ENCODE measurements around the gene PRKCZ. TPM values are rescaled to one million over a fixed set of nuclear protein-coding genes. Genes with fewer than 3 reads are reported as not detected.
"Not testable (repeated sequence)": the region's sequence is repeated elsewhere in the genome, so short reads cannot be mapped to it uniquely, and the experiment has no call there.

The PRKCZ gene
- total RNA-seq, 2 experiments from 2014 or later: 6.7 to 8.0 TPM

DNA sequence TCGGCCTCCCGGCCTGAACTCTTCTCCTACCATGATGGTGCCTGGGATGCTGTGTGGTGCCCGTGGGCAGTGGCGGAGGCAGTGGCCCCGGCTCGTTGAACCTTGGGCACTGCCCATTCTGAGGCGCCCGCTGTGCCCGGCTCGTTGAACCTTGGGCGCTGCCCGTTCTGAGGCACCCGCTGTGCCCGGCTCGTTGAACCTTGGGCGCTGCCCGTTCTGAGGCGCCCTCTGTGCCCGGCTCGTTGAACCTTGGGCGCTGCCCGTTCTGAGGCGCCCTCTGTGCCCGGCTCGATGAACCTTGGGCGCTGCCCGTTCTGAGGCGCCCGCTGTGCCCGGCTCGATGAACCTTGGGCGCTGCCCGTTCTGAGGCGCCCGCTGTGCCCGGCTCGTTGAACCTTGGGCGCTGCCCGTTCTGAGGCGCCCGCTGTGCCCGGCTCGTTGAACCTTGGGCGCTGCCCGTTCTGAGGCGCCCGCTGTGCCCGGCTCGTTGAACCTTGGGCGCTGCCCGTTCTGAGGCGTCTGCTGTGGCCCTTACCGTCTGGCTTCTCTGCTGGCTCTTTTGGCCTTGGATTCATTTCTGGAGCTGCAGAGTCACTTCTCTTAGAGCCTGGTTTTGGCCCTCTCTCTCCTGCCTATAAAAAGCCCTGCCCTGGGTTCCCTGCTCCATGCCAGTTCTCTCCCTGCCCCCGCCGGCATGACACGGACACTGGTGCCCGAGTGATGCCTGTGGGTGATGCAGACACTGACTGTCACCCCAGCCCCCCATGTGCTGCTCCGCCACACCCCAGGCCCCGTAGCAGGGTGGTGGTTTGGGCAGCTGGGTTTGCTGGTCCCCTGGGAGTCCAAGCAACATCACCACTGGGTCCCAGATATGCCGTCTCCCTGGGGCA, 44.3 kb downstream of the PRKCZ start:
- H3K9me3 Mint-ChIP-seq; CTCF ChIA-PET; DNase-seq; H3K27me3 Mint-ChIP-seq; H3K27ac Mint-ChIP-seq; H3K36me3 Mint-ChIP-seq (ENCODE audit: low read depth); H3K4me1 Mint-ChIP-seq; H3K4me3 Mint-ChIP-seq; POLR2A ChIA-PET: not testable (repeated sequence)

DNA sequence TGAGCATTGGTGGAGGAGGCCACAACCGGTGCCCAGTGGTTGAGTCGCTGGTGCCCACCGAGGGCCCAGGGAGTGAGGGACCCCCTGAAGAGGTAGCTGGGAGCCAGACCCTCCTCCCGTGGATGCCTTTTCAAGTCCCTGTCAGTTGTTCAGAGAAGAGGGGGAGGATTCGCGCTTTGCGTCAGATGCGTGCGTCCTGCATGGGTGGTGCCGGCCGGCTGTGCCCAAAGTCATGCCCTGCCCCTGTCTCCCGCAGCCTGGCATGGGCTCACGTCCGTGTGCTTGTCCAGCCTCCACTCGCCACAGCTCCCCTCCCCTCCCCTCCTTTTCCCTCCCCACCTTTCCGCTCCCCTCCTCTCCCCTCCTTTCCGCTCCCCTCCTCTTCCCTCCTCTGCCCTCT, 45.2 kb downstream of the PRKCZ start:
- ChIA-PET CTCF (no interaction called here), POLR2A (no interaction called here)
- peaks cover 5% of the 10 kb centered on the region for H3K9me3 Mint-ChIP-seq
- H3K36me3 Mint-ChIP-seq (ENCODE audit: low read depth): peaks cover 3% of the 10 kb centered on the region
- no peak overlapping the region for H3K4me3 Mint-ChIP-seq
- H3K4me1 Mint-ChIP-seq: no peaks in the 10 kb centered on the region
- no peak overlapping the region for H3K27ac Mint-ChIP-seq
- H3K27me3 Mint-ChIP-seq: peaks cover 3% of the 10 kb centered on the region
- DNase-seq: no peak

DNA sequence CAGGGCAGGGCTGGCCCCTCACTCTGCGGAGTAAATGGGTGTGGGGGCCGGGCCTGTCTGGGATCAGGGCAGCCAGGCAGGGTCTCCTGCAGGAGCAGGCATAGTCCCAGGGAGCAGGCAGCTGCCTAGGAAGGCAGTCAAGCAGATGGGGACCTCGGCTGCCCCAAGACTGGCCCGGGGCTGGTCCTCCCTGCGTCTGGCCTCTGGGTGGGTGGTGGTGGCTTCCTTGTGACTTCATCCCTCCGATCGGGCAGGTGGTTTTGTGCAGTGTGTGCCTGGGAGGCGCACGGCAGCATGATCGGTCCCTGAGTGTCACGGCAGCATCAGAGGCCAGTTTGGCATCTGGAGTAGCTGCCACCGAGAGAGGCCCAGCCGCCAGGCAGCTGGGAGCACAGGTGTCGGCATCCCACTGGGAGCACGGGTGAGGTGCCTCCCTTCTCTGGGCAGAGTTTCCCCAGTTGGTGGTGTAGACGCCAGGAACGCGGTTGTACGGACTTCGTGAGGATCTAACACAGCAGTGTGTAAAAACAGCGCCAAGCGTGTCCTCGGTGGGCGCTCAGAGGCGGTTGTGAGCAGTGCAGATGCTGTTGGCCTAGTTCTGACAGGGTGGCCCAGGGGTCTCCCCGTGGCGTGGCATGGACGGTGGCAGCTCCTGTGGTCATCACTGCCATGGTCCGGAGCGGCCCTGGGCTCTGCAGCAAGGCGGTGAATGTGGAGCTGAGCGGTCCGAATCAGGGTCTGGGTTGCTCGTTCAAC, 45.9 kb downstream of the PRKCZ start:
- H3K36me3 Mint-ChIP-seq (ENCODE audit: low read depth): peaks cover 3% of the 10 kb centered on the region
- peaks cover 3% of the 10 kb centered on the region for H3K27me3 Mint-ChIP-seq
- CTCF ChIA-PET: no interaction called here
- POLR2A ChIA-PET: no interaction called here
- no peaks in the 10 kb centered on the region for H3K4me1 Mint-ChIP-seq
- no peak overlapping the region for H3K4me3 Mint-ChIP-seq
- H3K9me3 Mint-ChIP-seq: peaks cover 5% of the 10 kb centered on the region
- no peak overlapping the region for H3K27ac Mint-ChIP-seq
- no peak for DNase-seq

DNA sequence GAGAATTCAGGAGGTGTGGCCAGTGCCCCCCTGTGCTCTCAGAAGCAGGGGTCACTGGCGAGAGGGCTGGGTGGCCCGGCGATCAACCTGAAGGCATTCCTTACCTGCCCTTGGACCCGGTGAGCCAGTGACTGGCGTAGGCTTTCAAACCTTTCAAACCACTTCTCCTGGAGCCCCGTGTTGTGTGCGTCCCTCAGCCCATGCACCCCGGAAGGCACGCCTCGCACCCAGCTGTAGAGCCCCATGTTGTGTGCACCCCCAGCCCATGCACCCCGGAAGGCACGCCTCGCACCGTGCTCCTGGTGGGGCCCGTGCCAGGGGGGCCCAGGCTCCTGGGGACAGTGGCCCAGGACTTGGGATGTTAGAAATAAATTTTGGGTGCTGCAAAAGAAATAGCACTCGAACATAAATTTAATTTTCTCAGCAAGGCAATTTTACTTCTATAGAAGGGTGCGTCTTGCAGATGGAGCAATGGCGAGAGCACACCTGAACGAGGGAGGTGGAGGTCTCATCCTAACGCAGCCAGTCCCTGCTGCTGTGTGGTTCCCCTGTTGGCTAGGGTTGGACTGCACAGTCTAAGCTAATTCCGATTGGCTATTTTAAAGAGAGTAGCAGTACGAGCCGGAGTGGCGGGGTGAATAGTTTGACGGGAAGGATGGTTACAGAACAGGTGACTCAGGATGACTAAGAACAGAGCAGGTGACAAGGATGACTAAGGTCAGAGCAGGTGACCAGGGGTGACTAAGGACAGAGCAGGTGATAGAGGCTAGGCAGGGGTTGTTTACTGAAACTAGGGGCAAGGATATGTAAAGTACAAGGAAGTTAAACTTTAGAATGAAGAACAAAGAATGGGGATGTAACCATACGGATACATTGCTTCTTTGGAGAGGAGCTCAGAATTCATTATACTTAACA, 47.4 kb downstream of the PRKCZ start:
- Mint-ChIP-seq H3K36me3 (ENCODE audit: low read depth) (peaks cover 3% of the 10 kb centered on the region), H3K27ac (no peak overlapping the region), H3K9me3 (peaks cover 5% of the 10 kb centered on the region), H3K4me1 (no peaks in the 10 kb centered on the region), H3K4me3 (no peak overlapping the region), H3K27me3 (no peaks in the 10 kb centered on the region)
- POLR2A ChIA-PET: no interaction called here
- CTCF ChIA-PET: no interaction called here
- DNase-seq: no peak

DNA sequence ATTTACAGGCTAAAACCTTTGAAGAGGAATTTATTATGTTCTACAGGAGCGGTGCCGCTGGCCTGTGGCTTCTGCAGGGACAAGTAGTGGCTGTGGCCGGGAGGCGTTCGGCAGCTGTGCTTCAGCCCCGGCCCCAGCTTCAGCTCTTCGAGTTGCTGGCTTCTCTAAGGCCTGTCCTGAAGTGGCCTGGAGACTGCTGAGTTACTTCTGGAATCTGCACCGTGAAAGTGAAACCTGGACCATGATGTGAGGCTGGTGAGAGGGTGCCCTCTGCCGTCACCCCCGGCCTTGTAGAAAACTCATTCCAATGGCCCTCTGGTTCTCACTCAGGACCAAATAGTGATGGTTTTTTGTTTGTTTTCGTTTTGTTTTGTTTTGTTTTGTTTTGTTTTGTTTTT, 48.1 kb downstream of the PRKCZ start:
- Mint-ChIP-seq H3K4me3 (no peak overlapping the region), H3K27me3 (no peaks in the 10 kb centered on the region), H3K27ac (no peak overlapping the region), H3K4me1 (no peaks in the 10 kb centered on the region), H3K36me3 (ENCODE audit: low read depth) (peaks cover 3% of the 10 kb centered on the region), H3K9me3 (peaks cover 5% of the 10 kb centered on the region)
- DNase-seq: no peak
- POLR2A ChIA-PET: no interaction called here
- CTCF ChIA-PET: no interaction called here

DNA sequence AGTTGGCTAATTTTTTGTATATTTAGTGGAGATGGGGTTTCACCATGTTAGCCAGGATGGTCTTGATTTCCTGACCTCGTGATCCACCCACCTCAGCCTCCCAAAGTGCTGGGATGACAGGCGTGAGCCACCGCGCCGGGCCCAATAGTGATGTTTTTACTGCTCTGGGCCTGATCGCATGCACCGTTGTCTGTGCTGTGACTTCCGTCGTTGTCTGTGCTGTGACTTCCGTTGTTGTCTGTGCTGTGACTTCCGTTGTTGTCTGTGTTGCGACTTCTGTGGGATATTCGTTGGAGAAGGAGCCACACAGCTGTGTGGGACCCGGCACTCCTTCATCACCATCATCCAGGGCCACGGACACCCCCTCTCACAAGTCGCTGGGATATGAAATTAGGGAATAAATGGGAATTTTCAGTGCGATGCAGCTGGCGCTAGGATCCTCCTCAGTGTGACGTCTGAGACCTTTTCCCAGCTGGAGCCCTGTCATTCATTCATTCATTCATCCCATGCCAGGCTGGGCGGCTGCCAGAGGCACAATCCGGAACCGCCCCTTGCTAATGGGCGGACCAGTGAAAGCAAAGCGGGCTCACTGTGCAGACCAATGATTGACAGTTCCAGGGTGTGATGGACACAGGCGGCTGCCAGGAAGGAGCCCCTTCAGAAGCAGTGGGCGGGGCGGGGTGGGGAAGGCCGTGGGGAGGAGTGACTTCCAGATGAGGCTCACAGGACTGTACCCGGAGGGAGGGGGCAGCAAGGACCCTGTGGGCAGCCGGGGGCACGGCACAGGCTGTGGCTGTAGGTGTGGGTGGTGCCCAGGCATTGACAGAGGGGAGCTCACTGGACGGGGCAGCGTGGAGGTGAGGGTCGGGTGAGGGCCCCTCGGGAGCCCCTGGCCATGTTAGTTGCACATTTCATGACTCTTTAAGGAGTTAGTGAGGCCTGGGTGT, 48.9 kb downstream of the PRKCZ start:
- Mint-ChIP-seq H3K4me3 (no peak overlapping the region), H3K36me3 (ENCODE audit: low read depth) (peaks cover 3% of the 10 kb centered on the region), H3K27ac (no peak overlapping the region), H3K9me3 (peaks cover 5% of the 10 kb centered on the region), H3K27me3 (no peaks in the 10 kb centered on the region), H3K4me1 (no peaks in the 10 kb centered on the region)
- ChIA-PET CTCF (no interaction called here), POLR2A (no interaction called here)
- DNase-seq: no peak

DNA sequence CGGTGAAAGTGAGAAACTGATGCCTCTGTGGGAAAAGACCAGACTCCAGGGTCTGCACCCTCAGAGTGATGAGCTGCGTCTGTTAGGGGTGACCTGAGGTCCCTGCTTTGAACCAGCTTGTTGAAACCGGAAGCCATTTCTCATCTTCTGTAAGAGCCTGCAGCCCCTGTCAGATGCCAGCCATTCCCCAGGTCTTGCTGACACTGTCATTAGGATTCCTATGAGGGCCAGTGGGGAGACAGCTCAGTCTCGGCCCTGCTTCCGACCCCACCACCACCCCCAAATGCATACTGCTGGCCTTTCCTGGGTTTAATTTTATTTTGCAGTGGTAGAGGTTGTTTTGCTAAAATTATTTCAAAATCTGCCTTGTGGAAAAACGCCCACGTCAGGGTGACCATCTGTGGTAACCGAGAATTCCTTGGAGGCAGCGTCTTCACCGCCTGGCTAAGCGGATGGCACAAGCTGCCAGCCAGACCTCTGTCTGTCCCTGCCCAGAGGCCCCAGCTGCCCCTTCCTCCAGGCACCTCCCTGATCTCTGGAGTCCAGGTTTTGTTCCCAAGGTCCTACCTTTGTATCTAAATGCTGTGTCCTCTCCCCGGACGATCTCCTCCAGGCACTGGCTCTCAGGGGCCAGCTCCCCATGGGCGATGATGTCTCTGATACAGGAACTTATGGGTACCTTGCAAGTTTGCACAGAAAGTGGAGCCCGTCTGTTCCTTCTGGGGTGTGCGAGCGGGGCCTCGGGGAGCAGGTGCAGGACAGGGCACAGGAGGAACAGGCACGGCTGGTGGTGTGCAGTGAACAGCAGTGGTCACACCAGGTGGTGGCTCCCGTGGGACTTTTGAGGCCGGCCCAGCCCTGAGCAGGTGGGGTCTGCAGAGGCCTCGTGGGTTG, 49.9 kb downstream of the PRKCZ start:
- CTCF ChIA-PET: no interaction called here
- peaks cover 3% of the 10 kb centered on the region for H3K36me3 Mint-ChIP-seq (ENCODE audit: low read depth)
- H3K27me3 Mint-ChIP-seq: no peaks in the 10 kb centered on the region
- no peak overlapping the region for H3K27ac Mint-ChIP-seq
- H3K4me1 Mint-ChIP-seq: no peaks in the 10 kb centered on the region
- peaks cover 5% of the 10 kb centered on the region for H3K9me3 Mint-ChIP-seq
- DNase-seq: no peak
- no peak overlapping the region for H3K4me3 Mint-ChIP-seq
- POLR2A ChIA-PET: no interaction called here

DNA sequence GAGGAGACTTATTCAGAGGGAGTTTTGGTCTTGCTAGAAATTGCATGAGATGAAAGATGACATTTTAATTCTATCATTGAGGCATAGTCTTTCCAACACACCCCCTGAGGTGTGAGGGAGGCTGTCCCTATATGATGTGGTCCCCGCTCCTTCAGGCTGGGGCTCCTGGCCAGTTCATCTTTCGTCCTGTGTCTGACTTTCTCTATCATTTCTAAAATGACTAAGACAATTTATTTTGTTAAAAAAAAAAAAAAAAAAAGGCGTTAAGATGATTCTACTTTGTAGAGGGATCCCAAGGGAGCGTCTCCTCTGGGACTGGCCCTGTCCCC, 50.5 kb downstream of the PRKCZ start:
- peaks cover 3% of the 10 kb centered on the region for H3K36me3 Mint-ChIP-seq (ENCODE audit: low read depth)

DNA sequence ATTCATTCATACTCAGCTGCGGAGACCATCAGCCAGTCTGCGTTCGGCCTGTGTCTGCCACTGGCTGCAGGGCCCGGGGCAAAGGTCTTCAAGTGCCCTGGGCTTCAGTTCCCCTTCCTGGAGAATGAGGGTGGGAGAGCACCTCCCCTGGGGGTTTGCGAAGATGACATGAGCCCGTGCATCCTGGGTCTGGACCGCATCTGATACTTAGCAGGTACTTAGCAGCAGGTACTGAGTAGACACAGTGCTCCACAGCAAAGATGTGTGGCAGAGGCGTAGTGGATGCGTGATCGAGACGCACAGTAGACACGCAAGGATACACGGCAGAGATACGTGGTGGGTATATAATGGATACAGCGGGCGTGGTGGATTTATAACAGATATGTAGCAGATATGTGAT, 51.3 kb downstream of the PRKCZ start:
- Mint-ChIP-seq H3K27ac (no peak overlapping the region), H3K4me1 (no peaks in the 10 kb centered on the region), H3K27me3 (no peaks in the 10 kb centered on the region), H3K36me3 (ENCODE audit: low read depth) (peaks cover 3% of the 10 kb centered on the region), H3K4me3 (no peak overlapping the region), H3K9me3 (peaks cover 5% of the 10 kb centered on the region)
- no peak for DNase-seq
- ChIA-PET POLR2A (no interaction called here), CTCF (no interaction called here)

More for the DNA sequence above, 50.5 kb downstream of the PRKCZ start:
- no peaks in the 10 kb centered on the region for H3K4me1 Mint-ChIP-seq
- CTCF ChIA-PET: no interaction called here
- DNase-seq: no peak
- POLR2A ChIA-PET: no interaction called here
- H3K27ac Mint-ChIP-seq: no peak overlapping the region
- H3K27me3 Mint-ChIP-seq: no peaks in the 10 kb centered on the region
- H3K4me3 Mint-ChIP-seq: no peak overlapping the region
- peaks cover 5% of the 10 kb centered on the region for H3K9me3 Mint-ChIP-seq

DNA sequence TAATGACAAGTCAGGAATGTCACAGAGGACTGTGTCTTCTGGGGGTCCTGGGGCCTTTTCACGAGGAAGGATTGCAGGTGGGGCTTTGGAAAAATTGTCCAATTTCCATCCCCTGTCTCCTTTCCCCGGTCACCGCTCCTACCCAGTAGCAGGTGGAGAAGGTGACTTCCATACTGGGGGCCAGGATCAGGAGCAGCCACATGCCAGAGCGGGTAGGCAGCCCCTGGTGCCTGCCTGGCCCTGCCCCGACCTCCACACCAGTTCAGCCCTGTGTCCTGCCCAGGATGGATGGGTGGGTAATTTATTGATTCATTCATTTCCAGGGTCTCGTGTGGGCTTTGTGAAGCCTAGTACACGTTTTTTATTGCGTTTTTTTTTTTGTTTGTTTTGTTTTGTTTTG, 51.7 kb downstream of the PRKCZ start:
- ChIA-PET POLR2A (no interaction called here), CTCF (no interaction called here)
- no peak for DNase-seq
- peaks cover 3% of the 10 kb centered on the region for H3K36me3 Mint-ChIP-seq (ENCODE audit: low read depth)
- no peaks in the 10 kb centered on the region for H3K4me1 Mint-ChIP-seq
- H3K4me3 Mint-ChIP-seq: no peak overlapping the region
- H3K27ac Mint-ChIP-seq: no peak overlapping the region
- no peaks in the 10 kb centered on the region for H3K27me3 Mint-ChIP-seq
- H3K9me3 Mint-ChIP-seq: peaks cover 5% of the 10 kb centered on the region

DNA sequence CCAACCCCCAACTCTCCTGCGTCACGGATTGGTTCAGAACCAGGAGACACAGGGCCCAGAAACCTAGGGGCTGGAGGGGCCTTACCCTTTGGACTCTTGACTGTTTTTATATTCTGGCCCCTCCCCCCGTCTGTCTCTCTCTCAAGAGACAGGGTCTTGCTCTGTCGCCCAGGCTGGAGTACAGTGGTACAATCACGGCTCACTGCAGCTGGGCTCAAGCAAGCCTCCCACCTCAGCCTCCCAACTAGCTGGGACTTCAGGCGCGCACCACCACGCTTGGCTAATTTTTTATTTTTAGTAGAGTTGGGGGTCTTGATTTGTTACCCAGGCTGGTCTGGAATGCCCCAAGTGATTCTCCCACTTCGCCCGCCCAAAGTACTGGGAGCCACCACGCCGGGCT, 52.5 kb downstream of the PRKCZ start:
- no peaks in the 10 kb centered on the region for H3K27me3 Mint-ChIP-seq
- ChIA-PET CTCF (no interaction called here), POLR2A (no interaction called here)
- peaks cover 4% of the 10 kb centered on the region for H3K9me3 Mint-ChIP-seq
- no peak overlapping the region for H3K4me3 Mint-ChIP-seq
- no peak for DNase-seq
- H3K27ac Mint-ChIP-seq: no peak overlapping the region
- H3K36me3 Mint-ChIP-seq (ENCODE audit: low read depth): peaks cover 3% of the 10 kb centered on the region
- H3K4me1 Mint-ChIP-seq: no peaks in the 10 kb centered on the region
